Stimulated activated CD8-positive, alpha-beta memory T cell treated with anti-CD3 and anti-CD28 coated beads, Interleukin-15, amount 100 ng/mL, for 48 hours (primary cell): ENCODE results near the gene SVIP.

Source experiments
- DNase-seq, 2 donors: peaks; one replicate each; pipeline ENCODE4 v3.0.0-alpha.2; 2020; ENCODE audit warnings: low read depth in 2 of 2

The SVIP gene

GRCh38 chr11:22792497-22792896, 37.1 kb downstream of the SVIP start:
- no peak for DNase-seq

- no peak for DNase-seq
These were observed 41.9 kb downstream of the SVIP start for GRCh38 chr11:22787551-22788162.

GRCh38 chr11:22787055-22787454, 42.5 kb downstream of the SVIP start:
- DNase-seq: no peak

- no peak for DNase-seq
These were observed 43.1 kb downstream of the SVIP start for GRCh38 chr11:22786475-22786874.

- no peak for DNase-seq
These were observed 44.4 kb downstream of the SVIP start for GRCh38 chr11:22785251-22785650.

GRCh38 chr11:22780952-22781593, 48.5 kb downstream of the SVIP start:
- DNase-seq: no peak

- DNase-seq: no peak
These were observed 49.8 kb downstream of the SVIP start for GRCh38 chr11:22779850-22780249.

- no peak for DNase-seq
These were observed 51.0 kb downstream of the SVIP start for GRCh38 chr11:22778642-22779041.

- DNase-seq: no peak
These were observed 54.4 kb downstream of the SVIP start for GRCh38 chr11:22775248-22775647.

- DNase-seq: no peak
These were observed 54.9 kb downstream of the SVIP start for GRCh38 chr11:22774716-22775115.

GRCh38 chr11:22769081-22769480, 60.5 kb downstream of the SVIP start:
- no peak for DNase-seq
